Right atrium auricular region (tissue), 2 donors: Measurements from ENCODE around the gene EML3. TPM values are rescaled to one million over a fixed set of nuclear protein-coding genes. Genes with fewer than 3 reads are reported as not detected.
A peak's percentile ranks its signal among the peaks of the same experiment; 100 is the strongest.

Source experiments
- DNase-seq: peaks from one replicate; pipeline ENCODE4 v3.0.0-alpha.2; 2019; ENCODE audit warnings: low spot score
- H3K27ac ChIP-seq, 2 donors: fragments of 200-600 bp; sonication (generic); 1 replicate in 1 of 2; 2 replicates in 1 of 2; pipeline ENCODE4 v1.5.1; 2016 to 2019
- H3K27me3 ChIP-seq, 2 donors: fragments of 200-600 bp; sonication (generic); one replicate each; pipeline versions ENCODE4 v1.5.1 to v1.6.0; 2017 to 2019
- H3K36me3 ChIP-seq: fragments of 200-600 bp; sonication (generic); one replicate; pipeline ENCODE4 v1.5.1; 2016
- H3K4me1 ChIP-seq, 2 donors: fragments of 200-600 bp; sonication (generic); one replicate each; pipeline versions ENCODE4 v1.5.1 to v1.6.0; 2017 to 2019
- H3K4me3 ChIP-seq, 2 donors: fragments of 200-600 bp; sonication (generic); 1 replicate in 1 of 2; 2 replicates in 1 of 2; pipeline ENCODE4 v1.5.1; 2017 to 2019; ENCODE audit warnings: mild to moderate bottlenecking in 1 of 2, moderate library complexity in 1 of 2
- H3K9me3 ChIP-seq, 2 donors: fragments of 200-600 bp; sonication (generic); one replicate each; pipeline ENCODE4 v1.5.1; 2019
- total RNA-seq, 2 donors: library from RNA; depleted of rRNA; stranded (reverse); fragments of >200 nt; gene quantifications; one replicate each; pipeline ENCODE4 v1.1.0, GENCODE V29; 2016
- TF ChIP-seq, protein P1 (sequence below), 2 donors: fragments of 200-600 bp; sonication (generic); IDR thresholded peaks; one replicate each; pipeline ENCODE4 v1.5.1; 2019; ENCODE audit warnings: antibody characterized with exemption in 2 of 2

The EML3 gene
- total RNA-seq, 2 donors from 2014 or later = 15.8 to 21.3 TPM

GRCh38 chr11:62599069-62599696 is 13.4 kb downstream of the EML3 start:
- Histone ChIP-seq H3K4me3 (peak overlapping the region in 1 of 2 donors; percentile 93), H3K27ac (peak overlapping the region; percentile 51 to 95), H3K4me1 (peaks cover 0 to 44% of the 10 kb centered on the region in 2 donors), H3K36me3 (peaks cover 47% of the 10 kb centered on the region), H3K9me3 (no peaks in the 10 kb centered on the region), H3K27me3 (no peaks in the 10 kb centered on the region)
- peak; percentile 97 for DNase-seq
- TF ChIP-seq, protein P1, sequence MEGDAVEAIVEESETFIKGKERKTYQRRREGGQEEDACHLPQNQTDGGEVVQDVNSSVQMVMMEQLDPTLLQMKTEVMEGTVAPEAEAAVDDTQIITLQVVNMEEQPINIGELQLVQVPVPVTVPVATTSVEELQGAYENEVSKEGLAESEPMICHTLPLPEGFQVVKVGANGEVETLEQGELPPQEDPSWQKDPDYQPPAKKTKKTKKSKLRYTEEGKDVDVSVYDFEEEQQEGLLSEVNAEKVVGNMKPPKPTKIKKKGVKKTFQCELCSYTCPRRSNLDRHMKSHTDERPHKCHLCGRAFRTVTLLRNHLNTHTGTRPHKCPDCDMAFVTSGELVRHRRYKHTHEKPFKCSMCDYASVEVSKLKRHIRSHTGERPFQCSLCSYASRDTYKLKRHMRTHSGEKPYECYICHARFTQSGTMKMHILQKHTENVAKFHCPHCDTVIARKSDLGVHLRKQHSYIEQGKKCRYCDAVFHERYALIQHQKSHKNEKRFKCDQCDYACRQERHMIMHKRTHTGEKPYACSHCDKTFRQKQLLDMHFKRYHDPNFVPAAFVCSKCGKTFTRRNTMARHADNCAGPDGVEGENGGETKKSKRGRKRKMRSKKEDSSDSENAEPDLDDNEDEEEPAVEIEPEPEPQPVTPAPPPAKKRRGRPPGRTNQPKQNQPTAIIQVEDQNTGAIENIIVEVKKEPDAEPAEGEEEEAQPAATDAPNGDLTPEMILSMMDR (IDR thresholded peaks at IDR 0.05) = no peak

DNA sequence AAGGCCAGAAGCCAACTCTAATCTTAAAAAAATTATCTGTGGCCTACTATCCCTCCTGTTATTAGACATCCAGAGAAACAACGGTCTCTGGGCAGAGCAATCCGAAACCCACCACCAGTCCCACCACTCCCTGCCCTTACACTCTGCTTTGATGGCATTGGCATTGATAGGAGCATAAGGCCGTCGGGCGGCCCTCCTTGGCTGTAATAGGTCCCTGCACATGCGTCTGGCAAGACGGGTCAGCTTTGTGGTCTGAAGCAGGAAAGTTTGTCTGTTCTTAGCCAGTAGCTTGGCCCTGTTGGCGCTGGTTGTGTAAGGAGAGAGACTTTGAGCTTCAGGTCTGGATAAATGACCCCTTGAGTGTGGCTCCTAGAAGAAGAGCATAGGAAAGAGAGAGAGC is 17.5 kb downstream of the EML3 start:
- H3K9me3 ChIP-seq = no peaks in the 10 kb centered on the region
- no peak overlapping the region for H3K4me3 ChIP-seq
- no peak for DNase-seq
- H3K36me3 ChIP-seq = peaks cover 54% of the 10 kb centered on the region
- H3K4me1 ChIP-seq = peaks cover 0 to 40% of the 10 kb centered on the region in 2 donors
- no peak overlapping the region for H3K27ac ChIP-seq
- TF ChIP-seq, protein P1 (IDR thresholded peaks at IDR 0.05) = no peak
- no peaks in the 10 kb centered on the region for H3K27me3 ChIP-seq

- H3K27ac ChIP-seq = no peak overlapping the region
- no peaks in the 10 kb centered on the region for H3K27me3 ChIP-seq
Observed at GRCh38 chr11:62593434-62594044, 19.0 kb downstream of the EML3 start.

DNA sequence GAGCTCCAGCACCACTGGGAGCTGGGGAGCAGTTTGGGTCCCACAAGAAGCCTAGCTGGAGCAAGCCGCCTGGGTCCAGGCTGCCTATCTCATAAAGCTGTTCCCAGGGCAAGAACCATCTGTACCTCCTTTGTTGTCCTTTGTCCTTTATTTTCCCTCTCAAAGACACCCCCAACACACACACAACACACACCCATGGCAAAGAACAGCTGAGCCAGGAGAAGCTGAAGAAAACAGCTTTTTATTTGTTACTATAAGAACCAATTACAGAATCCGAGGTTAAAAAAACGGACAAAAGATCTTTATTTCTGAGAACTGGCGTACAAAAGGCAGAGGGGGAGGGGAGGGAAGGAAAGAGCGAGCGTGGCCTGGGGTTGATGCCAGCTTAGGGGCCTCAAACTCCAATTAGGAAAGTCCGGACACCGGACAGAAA is 19.6 kb downstream of the EML3 start:
- H3K27me3 ChIP-seq = no peaks in the 10 kb centered on the region
- H3K4me1 ChIP-seq = peaks cover 0 to 24% of the 10 kb centered on the region in 2 donors
- DNase-seq = no peak
- H3K4me3 ChIP-seq = no peak overlapping the region
- H3K9me3 ChIP-seq = no peaks in the 10 kb centered on the region
- H3K36me3 ChIP-seq = peaks cover 55% of the 10 kb centered on the region
- peak overlapping the region; percentile 96 to 97 for H3K27ac ChIP-seq
- TF ChIP-seq, protein P1 (IDR thresholded peaks at IDR 0.05) = no peak

More at GRCh38 chr11:62593434-62594044, 19.0 kb downstream of the EML3 start:
- TF ChIP-seq, protein P1 (IDR thresholded peaks at IDR 0.05) = peak in 1 of 2 donors; percentile 66
- H3K36me3 ChIP-seq = peaks cover 55% of the 10 kb centered on the region
- H3K9me3 ChIP-seq = no peaks in the 10 kb centered on the region
- peak; percentile 89 for DNase-seq
- no peak overlapping the region for H3K4me3 ChIP-seq
- peaks cover 0 to 28% of the 10 kb centered on the region in 2 donors for H3K4me1 ChIP-seq

DNA sequence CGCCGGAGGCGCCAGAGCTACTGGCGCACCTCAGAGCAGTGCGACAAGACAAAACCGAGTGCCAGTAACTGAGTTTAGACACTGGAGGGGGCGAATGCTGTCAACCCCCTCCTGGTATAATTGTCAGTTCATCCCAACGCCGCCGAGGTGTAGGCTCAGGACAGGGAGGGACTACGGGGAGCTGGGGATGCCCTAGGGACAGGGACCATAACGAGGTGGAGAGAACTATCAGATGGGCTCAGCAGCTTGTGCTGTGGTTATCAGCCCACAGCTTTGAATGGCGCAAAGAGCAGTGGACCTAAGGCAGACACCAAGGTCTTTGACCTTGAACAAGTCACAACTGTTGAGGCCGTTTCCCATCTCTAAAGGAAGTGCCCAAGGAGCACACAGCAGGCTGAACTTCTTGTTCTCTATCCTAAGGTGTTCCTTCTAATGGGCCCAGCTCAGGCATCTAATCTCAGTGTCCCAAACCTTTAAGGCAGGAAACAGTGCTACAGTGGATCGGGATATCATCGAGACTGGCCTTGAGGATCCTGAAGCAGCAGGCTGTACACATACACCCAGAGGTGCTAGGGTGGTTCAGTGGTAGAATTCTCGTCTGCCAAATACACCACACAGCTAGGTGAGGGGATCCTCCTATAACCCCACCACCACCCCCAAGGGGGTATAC is 20.3 kb downstream of the EML3 start:
- H3K4me3 ChIP-seq = peak overlapping the region; percentile 40 to 81
- H3K9me3 ChIP-seq = no peaks in the 10 kb centered on the region
- no peaks in the 10 kb centered on the region for H3K27me3 ChIP-seq
- peaks cover 0 to 24% of the 10 kb centered on the region in 2 donors for H3K4me1 ChIP-seq
- peaks cover 55% of the 10 kb centered on the region for H3K36me3 ChIP-seq
- TF ChIP-seq, protein P1 (IDR thresholded peaks at IDR 0.05) = no peak
- no peak for DNase-seq
- H3K27ac ChIP-seq = peak overlapping the region; percentile 96 to 97
